ENCODE measurements around the gene GPR27. TPM values are rescaled to one million over a fixed set of nuclear protein-coding genes. Genes with fewer than 3 reads are reported as not detected.

The GPR27 gene
- polyA plus RNA-seq, 12 donors, result 2.7 to 8.6 (median 3.8) TPM; not detected in 1

GRCh38 chr3:71726146-71726545, 27.5 kb upstream of the GPR27 start:
- no peak for DNase-seq

- DNase-seq, result no peak
These were observed 24.9 kb upstream of the GPR27 start for GRCh38 chr3:71728632-71729342.

GRCh38 chr3:71732637-71733036, 21.0 kb upstream of the GPR27 start:
- no peak for DNase-seq

- no peak for DNase-seq
These were observed 20.3 kb upstream of the GPR27 start for GRCh38 chr3:71733319-71733718.

GRCh38 chr3:71734881-71735280, 18.8 kb upstream of the GPR27 start:
- no peak for DNase-seq

- DNase-seq, result no peak
These were observed 11.0 kb upstream of the GPR27 start for GRCh38 chr3:71742621-71743020.

- DNase-seq, result no peak
These were observed 8.9 kb upstream of the GPR27 start for GRCh38 chr3:71744738-71745137.

GRCh38 chr3:71751602-71752001, 2.1 kb upstream of the GPR27 start:
- DNase-seq, result no peak

- DNase-seq, result no peak
These were observed 589 bp upstream of the GPR27 start for GRCh38 chr3:71752831-71753700.

- DNase-seq, result no peak
These were observed 1.1 kb downstream of the GPR27 start for GRCh38 chr3:71754610-71755253.

- no peak for DNase-seq
These were observed 4.4 kb downstream of the GPR27 start for GRCh38 chr3:71758091-71758490.

- no peak for DNase-seq
These were observed 5.7 kb downstream of the GPR27 start for GRCh38 chr3:71759401-71759800.

- DNase-seq, result no peak
These were observed 6.5 kb downstream of the GPR27 start for GRCh38 chr3:71760140-71760539.

GRCh38 chr3:71763426-71763825, 9.8 kb downstream of the GPR27 start:
- no peak for DNase-seq

GRCh38 chr3:71771126-71771525, 17.5 kb downstream of the GPR27 start:
- DNase-seq, result no peak

- no peak for DNase-seq
These were observed 18.2 kb downstream of the GPR27 start for GRCh38 chr3:71771884-71772283.

- no peak for DNase-seq
These were observed 22.9 kb downstream of the GPR27 start for GRCh38 chr3:71776538-71776937.

GRCh38 chr3:71778353-71778752, 24.7 kb downstream of the GPR27 start:
- DNase-seq, result no peak

GRCh38 chr3:71779674-71780377, 26.2 kb downstream of the GPR27 start:
- DNase-seq, result no peak

GRCh38 chr3:71780430-71780829, 26.8 kb downstream of the GPR27 start:
- DNase-seq, result no peak

GRCh38 chr3:71783152-71783551, 29.5 kb downstream of the GPR27 start:
- DNase-seq, result no peak
